ENCODE results near the gene RARG. TPM values are rescaled to one million over a fixed set of nuclear protein-coding genes. Genes with fewer than 3 reads are reported as not detected.

Gene RARG
- total and polyA plus RNA-seq, 8 donors: 38.2 to 62.5 (median 46.7) TPM

- DNase-seq (peak in 1 of 4 donors; percentile 46), ATAC-seq (no peak)
- H3K4me1 ChIP-seq: peaks cover 20 to 70% of the 10 kb centered on the region in 2 donors
- intact Hi-C loops (cut with DNase I): no loop called here
- no peak for TF ChIP-seq CTCF (IDR thresholded peaks at IDR 0.05)
- peaks cover 0 to 8% of the 10 kb centered on the region in 2 donors for H3K27me3 ChIP-seq
- H3K9me3 ChIP-seq: no peaks in the 10 kb centered on the region
- peak overlapping the region; percentile 39 to 97 for H3K27ac ChIP-seq
- no peak overlapping the region for H3K4me3 ChIP-seq
- peaks cover 0 to 45% of the 10 kb centered on the region in 2 donors for H3K36me3 ChIP-seq
Measured at GRCh38 chr12:53214687-53215455, 17.1 kb downstream of the RARG start.

GRCh38 chr12:53214221-53214620 lies 17.8 kb downstream of the RARG start:
- H3K27me3 ChIP-seq: peaks cover 0 to 1% of the 10 kb centered on the region in 2 donors
- no peaks in the 10 kb centered on the region for H3K9me3 ChIP-seq
- intact Hi-C loops (cut with DNase I): no loop called here
- peaks cover 0 to 46% of the 10 kb centered on the region in 2 donors for H3K36me3 ChIP-seq
- peak overlapping the region in 1 of 2 donors; percentile 1 for H3K4me3 ChIP-seq
- no peak for ATAC-seq
- TF ChIP-seq CTCF (IDR thresholded peaks at IDR 0.05): no peak
- peak overlapping the region in 1 of 2 donors; percentile 97 for H3K27ac ChIP-seq
- H3K4me1 ChIP-seq: peaks cover 20 to 67% of the 10 kb centered on the region in 2 donors
- DNase-seq: no peak

GRCh38 chr12:53213348-53213747 lies 18.7 kb downstream of the RARG start:
- Histone ChIP-seq H3K36me3 (peaks cover 0 to 46% of the 10 kb centered on the region in 2 donors), H3K4me3 (no peak overlapping the region), H3K27me3 (no peaks in the 10 kb centered on the region), H3K4me1 (peaks cover 23 to 66% of the 10 kb centered on the region in 2 donors), H3K9me3 (no peaks in the 10 kb centered on the region), H3K27ac (no peak overlapping the region)
- peak; percentile 92 to 94 for TF ChIP-seq CTCF (IDR thresholded peaks at IDR 0.05)
- DNase-seq (peak in 3 of 4 donors; percentile 82 to 97 (median 86)), ATAC-seq (peak; percentile 68)
- intact Hi-C loops (cut with DNase I): loop anchor here in 1 of 2 donors (2.0 kb wide), 1 partner anchor 75 kb away; no protein-coding TSS in a partner anchor

GRCh38 chr12:53212931-53213330 lies 19.1 kb downstream of the RARG start:
- TF ChIP-seq CTCF (IDR thresholded peaks at IDR 0.05): no peak
- no peak for DNase-seq
- Histone ChIP-seq H3K27me3 (no peaks in the 10 kb centered on the region), H3K4me1 (peaks cover 21 to 66% of the 10 kb centered on the region in 2 donors), H3K4me3 (no peak overlapping the region), H3K36me3 (peaks cover 0 to 46% of the 10 kb centered on the region in 2 donors), H3K27ac (no peak overlapping the region), H3K9me3 (no peaks in the 10 kb centered on the region)
- intact Hi-C loops (cut with DNase I): loop anchor here in 1 of 2 donors (2.0 kb wide), 1 partner anchor 76 kb away; no protein-coding TSS in a partner anchor
- no peak for ATAC-seq

All from left lung (tissue), 10 donors.